Calu3 (cell line): ENCODE measurements around the gene ETNK2. TPM values are rescaled to one million over a fixed set of nuclear protein-coding genes. Genes with fewer than 3 reads are reported as not detected.

Experiments used
- BruUV-seq: library from RNA; stranded (reverse); fragments of 400-500 nt; replicated peaks from 2 replicates; lab custom pipeline; 2021; lab: Mats Ljungman, UMichigan
- CTCF ChIA-PET: fragments of 300-600 bp; sonication (Branson Sonifier 250); formaldehyde crosslinking; loops from one replicate; lab custom pipeline; 2022; ENCODE audit warnings: antibody characterized with exemption; lab: Charles Lee
- DNase-seq: peaks from one replicate; pipeline ENCODE4 v3.0.0; 2022
- H3K27ac Mint-ChIP-seq: one replicate; pipeline ENCODE4 v1.8.0; 2022; ENCODE audit warnings: mixed read lengths; ENCODE audit not compliant: unreplicated experiment
- H3K27me3 Mint-ChIP-seq: one replicate; pipeline ENCODE4 v1.8.0; 2022; ENCODE audit warnings: mixed read lengths; ENCODE audit not compliant: unreplicated experiment
- H3K36me3 Mint-ChIP-seq: one replicate; pipeline ENCODE4 v1.8.0; 2022; ENCODE audit warnings: mild to moderate bottlenecking, moderate library complexity, mixed read lengths; ENCODE audit not compliant: insufficient read depth, unreplicated experiment
- H3K4me1 Mint-ChIP-seq: one replicate; pipeline ENCODE4 v1.8.0; 2022; ENCODE audit warnings: mild to moderate bottlenecking, low read depth, mixed read lengths; ENCODE audit not compliant: unreplicated experiment
- H3K4me3 Mint-ChIP-seq: one replicate; pipeline ENCODE4 v1.8.0; 2022; ENCODE audit warnings: mild to moderate bottlenecking, low read depth, moderate library complexity, mixed read lengths; ENCODE audit not compliant: unreplicated experiment
- H3K9me3 Mint-ChIP-seq: one replicate; pipeline ENCODE4 v1.8.0; 2022; ENCODE audit warnings: low read depth, mixed read lengths; ENCODE audit not compliant: unreplicated experiment
- CTCF ChIP-seq: fragments of 200-600 bp; IDR thresholded peaks from one replicate; pipeline ENCODE4 v1.8.0; 2022; ENCODE audit warnings: antibody characterized with exemption; ENCODE audit not compliant: unreplicated experiment
- intact Hi-C: fragments of 100-400 bp; cut with micrococcal nuclease; formaldehyde crosslinking; loops from one replicate; pipeline ENCODE4 v1.10.0; 2022; ENCODE audit not compliant: unreplicated experiment
- total RNA-seq: library from RNA; stranded (reverse); gene quantifications from 2 replicates; pipeline ENCODE4 v1.2.3, GENCODE V29; 2022

The ETNK2 gene
- total RNA-seq, 1 experiment from 2014 or later, result 5.0 TPM

- TF ChIP-seq CTCF, result no peak
- peaks cover 42% of the 10 kb centered on the region for H3K4me1 Mint-ChIP-seq
- H3K4me3 Mint-ChIP-seq, result no peak overlapping the region
- CTCF ChIA-PET, result no interaction called here
- H3K27me3 Mint-ChIP-seq, result no peaks in the 10 kb centered on the region
- no peaks in the 10 kb centered on the region for H3K36me3 Mint-ChIP-seq
- BruUV-seq, result no TSS peak
- DNase-seq, result no peak
- intact Hi-C loops, result no loop called here
- H3K27ac Mint-ChIP-seq, result no peak overlapping the region
- no peaks in the 10 kb centered on the region for H3K9me3 Mint-ChIP-seq
Observed at GRCh38 chr1:204094313-204094729, 57.5 kb downstream of the ETNK2 start.

GRCh38 chr1:204093781-204094180 is 58.1 kb downstream of the ETNK2 start:
- CTCF ChIA-PET, result interaction anchor here (0.8 kb wide), 1 partner anchor 34 kb away, joined by 3 read pairs; no protein-coding TSS in a partner anchor
- Mint-ChIP-seq H3K4me1 (peaks cover 42% of the 10 kb centered on the region), H3K36me3 (no peaks in the 10 kb centered on the region), H3K27ac (peak overlapping the region; percentile 20), H3K9me3 (no peaks in the 10 kb centered on the region), H3K27me3 (no peaks in the 10 kb centered on the region), H3K4me3 (peak overlapping the region; percentile 5)
- no peak for DNase-seq
- intact Hi-C loops, result no loop called here
- BruUV-seq, result no TSS peak
- no peak for TF ChIP-seq CTCF

- peak overlapping the region; percentile 5 for H3K4me3 Mint-ChIP-seq
- peaks cover 42% of the 10 kb centered on the region for H3K4me1 Mint-ChIP-seq
- H3K27ac Mint-ChIP-seq, result peak overlapping the region; percentile 20
- no peaks in the 10 kb centered on the region for H3K36me3 Mint-ChIP-seq
- no peaks in the 10 kb centered on the region for H3K9me3 Mint-ChIP-seq
- no TSS peak for BruUV-seq
- CTCF ChIA-PET, result interaction anchor here (0.8 kb wide), 1 partner anchor 34 kb away, joined by 3 read pairs; no protein-coding TSS in a partner anchor
- no peak for TF ChIP-seq CTCF
- peak; percentile 62 for DNase-seq
- no peaks in the 10 kb centered on the region for H3K27me3 Mint-ChIP-seq
- intact Hi-C loops, result no loop called here
Observed at GRCh38 chr1:204093421-204093717, 58.5 kb downstream of the ETNK2 start.

- intact Hi-C loops, result no loop called here
- H3K27ac Mint-ChIP-seq, result peak overlapping the region; percentile 20
- no peak for DNase-seq
- no peak for TF ChIP-seq CTCF
- no TSS peak for BruUV-seq
- peaks cover 42% of the 10 kb centered on the region for H3K4me1 Mint-ChIP-seq
- H3K4me3 Mint-ChIP-seq, result peak overlapping the region; percentile 5
- CTCF ChIA-PET, result interaction anchor here (0.8 kb wide), 1 partner anchor 35 kb away, joined by 3 read pairs; no protein-coding TSS in a partner anchor
- no peaks in the 10 kb centered on the region for H3K9me3 Mint-ChIP-seq
- no peaks in the 10 kb centered on the region for H3K36me3 Mint-ChIP-seq
- no peaks in the 10 kb centered on the region for H3K27me3 Mint-ChIP-seq
Observed at GRCh38 chr1:204092632-204093420, 59.0 kb downstream of the ETNK2 start.
